Measurements from ENCODE around the gene PKD2.

PKD2 gene

DNA sequence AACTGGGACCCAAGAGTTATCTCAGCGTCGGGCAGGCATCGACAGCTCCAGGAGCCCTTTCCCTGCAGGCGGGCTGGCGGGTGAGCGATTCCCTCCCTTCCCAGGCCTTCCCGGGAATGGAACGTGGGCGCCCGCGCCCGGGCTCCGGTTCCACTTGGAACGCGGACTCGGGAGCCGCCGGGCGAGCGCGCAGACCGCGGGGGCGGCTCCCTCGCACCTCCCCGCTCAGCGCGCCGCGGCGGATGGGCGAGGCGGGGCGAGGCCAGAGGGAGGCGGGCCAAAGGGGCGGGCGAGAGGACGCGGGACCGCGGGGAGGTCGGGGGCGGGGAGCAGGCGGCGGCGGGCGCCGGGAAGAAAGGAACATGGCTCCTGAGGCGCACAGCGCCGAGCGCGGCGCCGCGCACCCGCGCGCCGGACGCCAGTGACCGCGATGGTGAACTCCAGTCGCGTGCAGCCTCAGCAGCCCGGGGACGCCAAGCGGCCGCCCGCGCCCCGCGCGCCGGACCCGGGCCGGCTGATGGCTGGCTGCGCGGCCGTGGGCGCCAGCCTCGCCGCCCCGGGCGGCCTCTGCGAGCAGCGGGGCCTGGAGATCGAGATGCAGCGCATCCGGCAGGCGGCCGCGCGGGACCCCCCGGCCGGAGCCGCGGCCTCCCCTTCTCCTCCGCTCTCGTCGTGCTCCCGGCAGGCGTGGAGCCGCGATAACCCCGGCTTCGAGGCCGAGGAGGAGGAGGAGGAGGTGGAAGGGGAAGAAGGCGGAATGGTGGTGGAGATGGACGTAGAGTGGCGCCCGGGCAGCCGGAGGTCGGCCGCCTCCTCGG lies at the start of gene PKD2:
TSS of gene PKD2 (plus strand) at position 332 of the 818 bp plus-strand sequence. CDS start at position 431, 99 bp downstream.
- DNase-seq, result peak; percentile 76

- peak; percentile 64 for DNase-seq
Observed at GRCh38 chr4:87961993-87962392, 45.4 kb upstream of the PKD2 start.

GRCh38 chr4:87962398-87963146 lies 44.9 kb upstream of the PKD2 start:
- no peak for DNase-seq

GRCh38 chr4:87965501-87965975 lies 41.9 kb upstream of the PKD2 start:
- DNase-seq, result no peak

DNA sequence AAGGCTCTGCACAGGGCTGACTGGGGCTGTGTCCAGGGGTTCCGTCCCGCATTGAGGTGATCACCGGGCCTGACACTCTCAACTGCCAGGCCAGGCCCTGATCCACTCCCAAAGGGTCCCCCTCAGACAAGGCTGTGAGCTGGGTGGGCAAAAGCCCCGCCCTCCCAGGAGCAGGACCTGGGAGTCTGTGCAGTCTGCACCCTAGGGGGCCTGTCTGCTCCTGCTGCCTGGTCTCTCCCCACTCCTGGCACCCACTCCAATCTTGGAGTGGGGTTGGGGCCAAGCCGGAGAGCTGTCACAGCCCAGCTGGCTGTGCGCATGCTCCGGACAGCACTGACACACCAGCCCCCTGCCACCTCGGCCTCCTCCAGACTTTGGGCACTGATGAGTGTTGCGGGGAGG lies 41.3 kb upstream of the PKD2 start:
- DNase-seq, result no peak

DNA sequence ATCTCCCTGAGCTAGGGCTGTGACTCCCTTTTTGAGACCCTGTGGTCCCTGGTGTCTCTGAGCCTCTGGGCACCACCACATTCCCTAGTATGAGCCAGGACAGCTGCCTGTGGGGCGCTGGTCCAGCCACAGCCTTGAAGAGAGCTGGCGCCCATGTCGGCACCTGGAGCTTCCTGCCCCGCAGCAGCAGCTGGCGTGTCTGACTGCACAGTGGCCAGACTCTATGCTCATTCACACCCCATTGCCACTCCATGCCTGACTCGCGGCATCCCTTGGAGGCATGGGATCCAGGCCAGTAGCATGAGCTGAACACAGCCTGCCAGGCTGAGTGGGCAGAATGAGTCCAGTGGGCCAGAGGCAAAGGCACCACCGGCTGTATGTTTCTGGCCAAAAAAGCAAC lies 40.2 kb upstream of the PKD2 start:
- DNase-seq, result no peak

DNA sequence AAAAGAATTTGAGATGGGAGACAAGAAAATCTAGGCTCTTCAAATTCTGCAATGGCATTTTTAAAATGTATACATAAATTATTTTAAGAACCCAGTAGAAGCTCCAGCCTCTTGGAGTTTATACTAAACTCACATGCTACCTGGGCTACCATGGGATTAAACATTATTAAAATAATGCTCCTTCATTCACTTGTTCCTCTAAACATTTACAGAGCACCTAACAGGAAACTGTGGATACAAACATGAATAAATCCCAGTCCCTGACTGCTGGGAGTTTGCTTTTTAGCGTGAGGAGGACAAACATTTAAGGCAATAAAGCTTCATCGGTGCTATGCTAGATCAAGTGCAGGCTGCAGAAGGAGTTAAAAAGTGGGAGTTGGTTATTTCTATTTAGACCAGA lies 37.3 kb upstream of the PKD2 start:
- DNase-seq, result no peak

GRCh38 chr4:87971866-87972265 lies 35.6 kb upstream of the PKD2 start:
- no peak for DNase-seq

DNA sequence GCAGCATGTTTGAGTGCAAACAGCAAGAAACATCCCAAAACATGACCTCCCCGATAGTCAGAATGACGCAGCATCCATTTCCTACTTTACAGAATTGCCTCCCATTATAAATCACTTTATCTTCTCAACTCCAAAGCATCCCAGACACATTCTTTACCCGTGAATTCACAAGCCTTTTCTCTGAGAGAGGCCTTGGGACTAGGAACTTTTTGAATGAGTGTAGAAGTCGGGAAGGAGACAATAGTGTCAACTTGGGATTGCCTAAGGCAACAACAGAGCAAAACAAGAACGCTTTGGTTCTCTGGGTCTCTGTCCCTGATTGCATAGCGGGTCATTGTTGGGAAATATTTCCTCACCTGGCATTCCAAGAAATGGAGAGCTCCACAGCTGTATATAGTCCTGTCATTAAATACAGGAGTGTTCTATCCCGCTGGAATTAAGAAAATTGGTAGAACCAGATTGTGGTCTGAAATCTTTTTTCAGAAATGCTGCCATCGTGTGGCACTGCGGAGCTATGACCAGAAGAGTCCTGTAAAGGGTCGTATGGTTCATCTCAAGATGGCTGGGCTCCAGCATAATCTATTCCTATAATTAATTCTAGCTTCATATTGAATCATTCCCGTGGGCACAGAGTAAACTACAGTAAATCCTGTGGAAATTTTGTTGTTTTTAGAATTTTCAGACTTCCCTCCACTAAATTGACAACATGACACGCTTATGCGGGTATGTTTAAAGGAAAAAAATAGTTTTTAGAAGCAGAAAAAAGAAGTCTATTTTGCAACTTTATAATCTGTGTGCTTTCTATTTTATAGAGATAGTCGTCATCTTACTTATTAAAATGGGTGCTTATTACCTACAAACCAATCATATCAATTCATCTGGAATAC lies 33.9 kb upstream of the PKD2 start:
- DNase-seq, result peak; percentile 66

- peak; percentile 24 for DNase-seq
Observed at GRCh38 chr4:87974856-87975462, 32.5 kb upstream of the PKD2 start.

GRCh38 chr4:87975466-87975865 lies 32.0 kb upstream of the PKD2 start, which contains the start of gene SPP1:
Gene SPP1, plus strand, starts transcription at chr4:87975714. Its CDS starts 1,182 bp downstream, at chr4:87976896.
- peak; percentile 3 for DNase-seq

- no peak for DNase-seq
Observed at GRCh38 chr4:87977521-87978278, 29.7 kb upstream of the PKD2 start.

GRCh38 chr4:87978681-87979080 lies 28.8 kb upstream of the PKD2 start:
- no peak for DNase-seq

GRCh38 chr4:87979810-87980209 lies 27.6 kb upstream of the PKD2 start:
- DNase-seq, result no peak

DNA sequence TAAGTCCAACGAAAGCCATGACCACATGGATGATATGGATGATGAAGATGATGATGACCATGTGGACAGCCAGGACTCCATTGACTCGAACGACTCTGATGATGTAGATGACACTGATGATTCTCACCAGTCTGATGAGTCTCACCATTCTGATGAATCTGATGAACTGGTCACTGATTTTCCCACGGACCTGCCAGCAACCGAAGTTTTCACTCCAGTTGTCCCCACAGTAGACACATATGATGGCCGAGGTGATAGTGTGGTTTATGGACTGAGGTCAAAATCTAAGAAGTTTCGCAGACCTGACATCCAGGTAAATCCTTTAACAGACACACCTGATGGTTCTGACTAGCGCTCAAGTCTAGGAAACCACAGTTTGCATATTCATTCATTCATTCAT lies 25.9 kb upstream of the PKD2 start:
- DNase-seq, result no peak

- no peak for DNase-seq
Observed at GRCh38 chr4:87982036-87982435, 25.4 kb upstream of the PKD2 start.

DNA sequence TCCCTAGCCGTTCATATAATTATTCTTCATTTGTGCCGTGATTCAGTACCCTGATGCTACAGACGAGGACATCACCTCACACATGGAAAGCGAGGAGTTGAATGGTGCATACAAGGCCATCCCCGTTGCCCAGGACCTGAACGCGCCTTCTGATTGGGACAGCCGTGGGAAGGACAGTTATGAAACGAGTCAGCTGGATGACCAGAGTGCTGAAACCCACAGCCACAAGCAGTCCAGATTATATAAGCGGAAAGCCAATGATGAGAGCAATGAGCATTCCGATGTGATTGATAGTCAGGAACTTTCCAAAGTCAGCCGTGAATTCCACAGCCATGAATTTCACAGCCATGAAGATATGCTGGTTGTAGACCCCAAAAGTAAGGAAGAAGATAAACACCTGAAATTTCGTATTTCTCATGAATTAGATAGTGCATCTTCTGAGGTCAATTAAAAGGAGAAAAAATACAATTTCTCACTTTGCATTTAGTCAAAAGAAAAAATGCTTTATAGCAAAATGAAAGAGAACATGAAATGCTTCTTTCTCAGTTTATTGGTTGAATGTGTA lies 24.9 kb upstream of the PKD2 start:
- DNase-seq, result no peak

DNA sequence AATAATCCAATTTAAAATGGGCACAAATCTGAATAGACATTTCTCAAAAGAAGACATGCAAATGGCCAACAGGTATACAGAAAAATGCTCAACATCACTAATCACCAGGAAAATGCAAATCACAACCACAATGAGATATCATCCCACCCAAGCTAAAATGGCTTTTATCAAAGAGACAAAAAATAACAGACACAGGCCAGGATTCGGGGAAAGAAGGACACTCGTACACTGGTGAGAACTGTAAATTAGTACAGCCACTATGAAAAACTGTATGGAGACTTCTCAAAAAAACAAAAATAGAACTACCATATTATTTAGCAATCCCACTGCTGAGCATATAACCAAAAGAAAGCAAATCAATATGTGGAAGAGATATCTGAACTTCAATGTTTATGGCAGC lies 23.4 kb upstream of the PKD2 start:
- no peak for DNase-seq

DNA sequence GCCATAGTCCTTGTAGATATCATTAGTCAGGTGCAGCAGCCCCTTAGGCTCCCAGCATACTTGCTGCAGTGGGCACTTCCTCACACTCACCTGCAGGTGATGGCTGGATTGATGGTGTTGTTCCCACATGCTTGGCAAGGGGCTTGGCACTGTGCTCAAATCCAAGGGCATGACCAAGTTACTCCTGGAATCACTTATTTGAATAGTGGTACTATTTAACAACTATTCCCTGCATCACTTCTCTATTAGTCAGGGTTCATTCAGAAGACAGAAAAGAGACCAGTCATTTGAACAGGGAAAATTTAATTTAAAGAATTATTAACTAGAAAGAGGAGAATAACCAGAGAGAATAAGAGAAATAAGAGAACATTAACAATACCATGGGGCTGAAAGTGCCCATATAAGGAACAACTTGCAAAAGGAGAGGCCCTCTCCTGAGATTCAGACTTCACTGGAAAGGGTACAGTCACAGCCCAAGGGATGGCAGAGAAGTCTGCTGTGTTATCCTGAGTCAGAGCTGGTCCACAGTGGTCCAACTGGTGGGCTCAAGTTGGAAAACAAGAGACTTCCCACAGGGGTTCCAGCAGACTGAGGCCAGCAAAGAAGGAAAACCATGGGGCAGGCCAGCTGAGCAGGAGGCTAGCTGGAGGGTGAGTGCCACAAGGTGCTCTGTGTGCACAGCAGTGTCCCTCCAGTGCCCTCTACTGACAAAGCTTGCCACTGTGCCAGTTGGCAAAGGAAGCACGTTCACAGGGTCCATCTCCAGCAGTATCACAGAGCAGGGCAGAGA lies 22.1 kb upstream of the PKD2 start:
- DNase-seq, result peak; percentile 78

GRCh38 chr4:87985887-87986200 lies 21.6 kb upstream of the PKD2 start:
- DNase-seq, result no peak

DNA sequence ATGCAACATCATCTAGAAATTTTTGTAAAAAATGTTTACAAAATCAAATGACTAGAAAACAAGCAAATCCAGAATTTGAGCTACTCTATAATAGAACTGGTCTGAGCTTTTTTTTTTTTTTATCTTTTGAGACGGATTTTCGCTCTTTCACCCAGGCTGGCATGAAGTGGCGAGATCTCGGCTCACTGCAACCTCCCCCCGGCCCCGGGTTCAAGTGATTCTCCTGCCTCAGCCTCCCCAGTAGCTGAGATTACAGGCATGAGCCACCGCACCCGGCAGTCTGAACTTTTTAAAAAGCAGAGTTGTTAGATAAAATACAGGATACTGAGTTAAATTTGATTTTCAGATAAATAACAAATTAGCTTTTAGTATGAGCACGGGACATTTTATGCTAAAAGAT lies 20.9 kb upstream of the PKD2 start:
- no peak for DNase-seq
